Activated CD4-positive, alpha-beta T cell treated with anti-CD3 and anti-CD28 coated beads, Interleukin-2, amount 10 ng/mL, durations not matched to agents 7 days and 5 days (primary cell): ENCODE results near the gene CHML. TPM values are rescaled to one million over a fixed set of nuclear protein-coding genes. Genes with fewer than 3 reads are reported as not detected.

ENCODE experiments used
- CTCF ChIA-PET: fragments of 350-600 bp; sonication (Branson Sonifier 250); formaldehyde crosslinking; loops from one replicate; lab custom pipeline; 2021; ENCODE audit warnings: antibody characterized with exemption; lab: Charles Lee
- POLR2A ChIA-PET: fragments of 350-600 bp; sonication (Branson Sonifier 250); formaldehyde crosslinking; loops from one replicate; lab custom pipeline; 2021; ENCODE audit warnings: antibody characterized with exemption; lab: Charles Lee
- DNase-seq: peaks from one replicate; pipeline ENCODE4 v3.0.0-alpha.2; 2020
- H3K27ac Mint-ChIP-seq: one replicate; pipeline ENCODE4 v1.8.0; 2021; ENCODE audit warnings: mild to moderate bottlenecking, moderate library complexity, mixed read lengths
- H3K27me3 Mint-ChIP-seq: one replicate; pipeline ENCODE4 v1.8.0; 2021; ENCODE audit warnings: mixed read lengths
- H3K36me3 Mint-ChIP-seq: one replicate; pipeline ENCODE4 v1.8.0; 2021; ENCODE audit warnings: low read depth, mixed read lengths
- H3K4me1 Mint-ChIP-seq: one replicate; pipeline ENCODE4 v1.8.0; 2021; ENCODE audit warnings: mixed read lengths
- H3K4me3 Mint-ChIP-seq: one replicate; pipeline ENCODE4 v1.8.0; 2021; ENCODE audit warnings: mild to moderate bottlenecking, moderate library complexity, mixed read lengths
- H3K9me3 Mint-ChIP-seq: one replicate; pipeline ENCODE4 v1.8.0; 2021; ENCODE audit warnings: mixed read lengths
- total RNA-seq, 2 experiments: library from RNA; stranded (reverse); gene quantifications; one replicate each; pipeline ENCODE4 v1.2.3, GENCODE V29; 2021

CHML gene
- total RNA-seq, 2 experiments from 2014 or later, result 13.0 to 16.3 TPM

DNA sequence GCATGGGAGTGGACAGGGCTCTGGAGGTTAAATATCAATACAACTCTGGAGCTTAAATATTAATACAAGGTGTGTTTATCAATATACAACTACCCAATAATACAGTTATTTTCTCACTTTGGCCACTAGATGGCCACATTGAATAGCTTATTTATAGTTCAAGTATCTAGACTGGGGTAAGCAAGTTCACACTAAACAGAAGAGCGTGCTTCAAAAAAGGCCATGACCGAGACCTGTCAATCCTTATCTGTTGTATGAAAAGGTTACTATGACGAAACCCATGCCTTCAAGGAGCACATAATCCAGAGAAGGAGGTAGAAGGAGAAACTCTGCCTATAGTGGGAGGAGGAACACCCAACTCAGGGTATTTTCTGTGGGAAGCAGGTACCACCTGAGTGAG is 29.1 kb downstream of the CHML start:
- ChIA-PET CTCF (interaction anchor here (0.7 to 2.2 kb wide), 10 partner anchors 9 to 387 kb away, joined by 3 to 6 read pairs (median 3); partner anchors contain the start of genes CHML, KMO and OPN3), POLR2A (no interaction called here)
- Mint-ChIP-seq H3K36me3 (no peaks in the 10 kb centered on the region), H3K27me3 (no peaks in the 10 kb centered on the region), H3K4me3 (no peak overlapping the region), H3K27ac (no peak overlapping the region), H3K4me1 (peaks cover 3% of the 10 kb centered on the region), H3K9me3 (no peaks in the 10 kb centered on the region)
- DNase-seq, result peak; percentile 28

- POLR2A ChIA-PET, result no interaction called here
- Mint-ChIP-seq H3K4me3 (no peak overlapping the region), H3K27ac (no peak overlapping the region), H3K4me1 (peaks cover 3% of the 10 kb centered on the region), H3K36me3 (no peaks in the 10 kb centered on the region), H3K9me3 (no peaks in the 10 kb centered on the region), H3K27me3 (no peaks in the 10 kb centered on the region)
- CTCF ChIA-PET, result interaction anchor here (0.7 to 2.2 kb wide), 10 partner anchors 8 to 388 kb away, joined by 3 to 5 read pairs (median 3); partner anchors contain the start of genes CHML, KMO and OPN3
- DNase-seq, result no peak
These were observed 29.9 kb downstream of the CHML start for GRCh38 chr1:241610056-241610815.

DNA sequence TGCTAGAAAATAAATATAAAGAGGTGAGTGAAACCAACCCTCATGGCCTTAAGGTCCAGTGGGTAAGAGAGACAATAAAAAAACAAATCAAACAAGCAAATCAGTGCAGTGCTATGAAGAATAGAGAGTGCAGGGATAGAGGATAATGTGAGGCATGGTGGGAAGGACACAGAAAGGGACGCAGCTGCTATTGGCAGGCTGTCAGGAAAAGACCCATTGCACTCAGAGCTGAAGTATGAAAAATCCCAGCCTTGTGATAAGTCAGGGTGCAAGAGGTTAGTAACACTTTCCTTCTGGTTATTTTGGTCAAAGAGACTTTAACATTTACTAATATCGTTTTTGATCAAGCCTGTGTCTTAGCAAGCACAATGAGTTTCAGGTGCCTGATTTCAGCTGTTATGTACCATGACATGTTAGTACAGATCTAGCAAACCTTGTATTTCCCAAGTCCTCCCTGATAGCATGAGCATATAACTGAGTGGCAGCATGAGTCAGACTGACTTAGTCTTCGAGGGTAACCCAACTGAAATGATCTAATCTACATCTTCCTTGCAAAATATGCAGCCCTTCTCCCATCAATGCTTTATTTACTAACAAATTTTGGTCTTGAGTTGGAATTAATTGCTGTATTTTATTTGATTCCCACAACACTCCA is 31.7 kb downstream of the CHML start:
- H3K27me3 Mint-ChIP-seq, result no peaks in the 10 kb centered on the region
- H3K4me1 Mint-ChIP-seq, result peaks cover 3% of the 10 kb centered on the region
- no peaks in the 10 kb centered on the region for H3K9me3 Mint-ChIP-seq
- ChIA-PET CTCF (no interaction called here), POLR2A (no interaction called here)
- peaks cover under 1% of the 10 kb centered on the region for H3K36me3 Mint-ChIP-seq
- H3K27ac Mint-ChIP-seq, result no peak overlapping the region
- DNase-seq, result no peak
- no peak overlapping the region for H3K4me3 Mint-ChIP-seq

GRCh38 chr1:241607497-241607896 is 32.7 kb downstream of the CHML start:
- Mint-ChIP-seq H3K4me1 (no peaks in the 10 kb centered on the region), H3K4me3 (no peak overlapping the region), H3K36me3 (peaks cover 8% of the 10 kb centered on the region), H3K27me3 (no peaks in the 10 kb centered on the region), H3K27ac (no peak overlapping the region), H3K9me3 (no peaks in the 10 kb centered on the region)
- CTCF ChIA-PET, result interaction anchor here (0.6 kb wide), 2 partner anchors 79 to 263 kb away, joined by 3 to 4 read pairs; no protein-coding TSS in a partner anchor
- POLR2A ChIA-PET, result no interaction called here
- DNase-seq, result no peak

- no peaks in the 10 kb centered on the region for H3K9me3 Mint-ChIP-seq
- no peaks in the 10 kb centered on the region for H3K27me3 Mint-ChIP-seq
- H3K36me3 Mint-ChIP-seq, result peaks cover 15% of the 10 kb centered on the region
- no peaks in the 10 kb centered on the region for H3K4me1 Mint-ChIP-seq
- H3K27ac Mint-ChIP-seq, result no peak overlapping the region
- H3K4me3 Mint-ChIP-seq, result no peak overlapping the region
- ChIA-PET CTCF (no interaction called here), POLR2A (interaction anchor here (0.6 kb wide), 1 partner anchor 17 kb away, joined by 3 read pairs; no protein-coding TSS in a partner anchor)
- DNase-seq, result no peak
These were observed 33.6 kb downstream of the CHML start for GRCh38 chr1:241606544-241606943.

DNA sequence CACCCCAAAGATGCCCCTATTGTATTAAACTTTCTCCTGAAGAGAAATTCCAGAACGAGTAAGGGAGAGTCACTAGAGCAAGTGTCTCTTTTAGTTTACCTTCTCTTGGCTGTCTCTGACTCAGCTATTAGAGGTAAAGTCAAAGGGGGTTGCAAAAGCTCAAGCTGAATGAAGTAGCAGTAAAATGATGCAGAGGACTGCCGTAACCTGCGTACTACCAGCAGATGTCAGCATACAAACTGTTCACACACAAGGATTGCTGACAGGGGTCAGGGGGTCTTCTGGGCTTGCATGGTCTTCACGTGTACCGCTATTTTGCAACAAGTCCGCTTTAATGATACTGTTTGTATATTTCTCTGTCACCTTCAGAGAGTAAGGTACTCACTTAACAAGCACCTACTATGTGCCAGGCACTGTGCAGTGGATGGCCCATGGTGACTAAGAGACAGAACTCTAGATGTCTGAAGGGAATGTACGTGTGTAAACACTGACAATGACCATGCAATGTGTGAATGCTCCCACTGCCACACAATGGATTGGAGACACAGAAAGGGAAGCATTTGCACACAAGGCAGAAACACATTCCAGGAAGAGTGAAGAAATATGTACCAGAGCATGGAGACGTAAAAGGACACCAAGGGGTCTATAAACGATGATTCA is 34.9 kb downstream of the CHML start:
- Mint-ChIP-seq H3K4me3 (no peak overlapping the region), H3K36me3 (peaks cover 23% of the 10 kb centered on the region), H3K27me3 (no peaks in the 10 kb centered on the region), H3K27ac (no peak overlapping the region), H3K9me3 (no peaks in the 10 kb centered on the region), H3K4me1 (no peaks in the 10 kb centered on the region)
- CTCF ChIA-PET, result no interaction called here
- no peak for DNase-seq
- POLR2A ChIA-PET, result no interaction called here

DNA sequence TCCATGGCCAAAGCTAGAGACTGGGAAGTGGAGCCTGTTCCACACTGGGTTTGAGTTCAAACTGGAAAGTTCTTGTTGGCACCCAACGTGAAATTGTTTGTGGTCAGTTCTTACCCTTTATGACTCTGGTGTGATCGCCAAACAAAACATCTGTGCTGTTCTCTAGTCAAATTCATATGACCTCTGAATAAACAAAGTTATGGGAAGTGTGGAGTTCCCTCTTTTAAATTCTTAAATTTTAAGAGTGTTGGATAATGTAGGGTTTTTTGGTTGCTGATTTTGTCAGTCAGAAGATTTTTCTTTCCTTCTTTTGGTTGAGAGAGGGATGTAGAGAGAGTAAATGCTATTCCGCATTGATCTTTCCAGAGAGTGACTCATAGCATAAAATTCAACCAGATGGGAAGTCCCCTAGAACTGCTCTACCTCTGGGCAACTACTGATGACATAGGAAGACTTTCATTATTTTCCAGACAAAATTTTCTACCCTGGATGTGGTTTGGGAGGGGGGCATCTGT is 36.4 kb downstream of the CHML start:
- Mint-ChIP-seq H3K36me3 (peaks cover 23% of the 10 kb centered on the region), H3K9me3 (no peaks in the 10 kb centered on the region), H3K27ac (no peak overlapping the region), H3K4me3 (no peak overlapping the region), H3K27me3 (no peaks in the 10 kb centered on the region), H3K4me1 (no peaks in the 10 kb centered on the region)
- DNase-seq, result no peak
- CTCF ChIA-PET, result no interaction called here
- POLR2A ChIA-PET, result no interaction called here

- no peak for DNase-seq
- Mint-ChIP-seq H3K36me3 (peaks cover 25% of the 10 kb centered on the region), H3K27me3 (no peaks in the 10 kb centered on the region), H3K9me3 (no peaks in the 10 kb centered on the region), H3K4me3 (no peak overlapping the region), H3K4me1 (no peaks in the 10 kb centered on the region), H3K27ac (no peak overlapping the region)
- ChIA-PET CTCF (no interaction called here), POLR2A (no interaction called here)
These were observed 39.7 kb downstream of the CHML start for GRCh38 chr1:241600496-241600901.

GRCh38 chr1:241598249-241598648 is 41.9 kb downstream of the CHML start:
- H3K9me3 Mint-ChIP-seq, result no peaks in the 10 kb centered on the region
- ChIA-PET POLR2A (no interaction called here), CTCF (no interaction called here)
- H3K36me3 Mint-ChIP-seq, result peaks cover 35% of the 10 kb centered on the region
- no peaks in the 10 kb centered on the region for H3K27me3 Mint-ChIP-seq
- no peak for DNase-seq
- H3K27ac Mint-ChIP-seq, result no peak overlapping the region
- no peak overlapping the region for H3K4me3 Mint-ChIP-seq
- H3K4me1 Mint-ChIP-seq, result no peaks in the 10 kb centered on the region

DNA sequence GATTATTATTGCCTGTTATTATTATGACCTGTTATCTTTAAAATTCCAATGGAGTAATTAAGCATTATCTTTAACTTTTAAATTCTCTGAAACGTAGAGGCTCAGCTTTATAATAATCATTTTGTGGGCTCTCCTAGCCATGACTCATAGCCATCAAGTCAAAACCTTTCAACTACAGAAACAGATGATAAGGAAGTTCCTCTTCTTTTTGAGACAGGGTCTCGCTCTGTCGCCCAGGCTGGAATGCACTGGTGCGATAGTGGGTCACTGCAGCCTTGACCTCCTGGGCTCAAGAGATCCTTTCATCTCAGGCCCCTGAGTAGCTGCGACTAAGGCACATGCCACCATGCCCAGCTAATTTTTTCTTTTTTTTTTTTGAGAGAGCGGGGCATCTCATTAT is 43.5 kb downstream of the CHML start:
- peaks cover 25% of the 10 kb centered on the region for H3K36me3 Mint-ChIP-seq
- H3K4me3 Mint-ChIP-seq, result no peak overlapping the region
- no peak for DNase-seq
- no peaks in the 10 kb centered on the region for H3K9me3 Mint-ChIP-seq
- POLR2A ChIA-PET, result no interaction called here
- H3K27me3 Mint-ChIP-seq, result no peaks in the 10 kb centered on the region
- peak overlapping the region; percentile 14 for H3K27ac Mint-ChIP-seq
- peaks cover 2% of the 10 kb centered on the region for H3K4me1 Mint-ChIP-seq
- CTCF ChIA-PET, result interaction anchor here (1.0 kb wide), 1 partner anchor 10 kb away, joined by 3 read pairs; no protein-coding TSS in a partner anchor

DNA sequence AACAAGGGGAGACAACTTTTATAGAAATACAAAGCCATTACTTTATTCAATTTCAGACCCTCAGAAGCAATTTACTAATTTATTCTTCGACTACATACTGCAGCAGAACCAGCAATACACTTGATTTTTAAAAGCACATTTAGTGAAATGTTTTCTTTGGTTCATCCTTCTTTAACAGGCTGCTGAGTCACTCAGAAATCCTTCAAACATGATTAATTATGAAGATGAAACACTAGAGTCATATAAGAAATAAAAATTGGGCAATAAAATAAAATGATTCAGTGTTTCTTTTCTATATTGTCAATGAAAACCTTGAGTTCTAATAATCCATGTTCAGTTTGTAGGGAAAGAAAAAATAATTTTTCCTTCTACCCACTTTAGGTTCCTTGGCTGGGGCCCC is 47.0 kb downstream of the CHML start:
- no peak overlapping the region for H3K4me3 Mint-ChIP-seq
- H3K4me1 Mint-ChIP-seq, result peaks cover 2% of the 10 kb centered on the region

GRCh38 chr1:241592273-241592958 is 47.8 kb downstream of the CHML start:
- Mint-ChIP-seq H3K27me3 (no peaks in the 10 kb centered on the region), H3K36me3 (peaks cover 16% of the 10 kb centered on the region), H3K9me3 (no peaks in the 10 kb centered on the region), H3K27ac (no peak overlapping the region), H3K4me1 (peaks cover 2% of the 10 kb centered on the region), H3K4me3 (no peak overlapping the region)
- no peak for DNase-seq
- ChIA-PET POLR2A (no interaction called here), CTCF (interaction anchor here (0.6 kb wide), 1 partner anchor 418 kb away, joined by 4 read pairs; no protein-coding TSS in a partner anchor)

More for the DNA sequence above, 47.0 kb downstream of the CHML start:
- DNase-seq, result no peak
- ChIA-PET POLR2A (no interaction called here), CTCF (no interaction called here)
- Mint-ChIP-seq H3K9me3 (no peaks in the 10 kb centered on the region), H3K27me3 (no peaks in the 10 kb centered on the region), H3K27ac (no peak overlapping the region), H3K36me3 (peaks cover 18% of the 10 kb centered on the region)
